RWPE1 (cell line): ENCODE results near the gene DNAJC27.

Source experiments
- CTCF ChIA-PET: fragments of 350-600 bp; sonication (Branson Sonifier 250); formaldehyde crosslinking; extraction: SDS; loops from one replicate; lab custom pipeline; 2021; lab: Yijun Ruan, JAX
- POLR2A ChIA-PET: fragments of 400-600 bp; formaldehyde crosslinking; extraction: SDS; loops from one replicate; lab custom pipeline; 2020; ENCODE audit warnings: antibody characterized with exemption; ENCODE audit not compliant: low non-redundant PET; lab: Yijun Ruan, JAX
- DNase-seq: peaks from one replicate; pipeline ENCODE4 v3.0.0; 2012; ENCODE audit warnings: low spot score
- H3K27ac ChIP-seq: fragments of 450-650 bp; 2 replicates; pipeline ENCODE4 v1.5.1; 2017
- CTCF ChIP-seq: fragments of 450-650 bp; conservative IDR thresholded peaks from 2 replicates; pipeline ENCODE4 v1.5.1; 2017; ENCODE audit warnings: low read depth, mild to moderate bottlenecking

DNAJC27 gene

DNA sequence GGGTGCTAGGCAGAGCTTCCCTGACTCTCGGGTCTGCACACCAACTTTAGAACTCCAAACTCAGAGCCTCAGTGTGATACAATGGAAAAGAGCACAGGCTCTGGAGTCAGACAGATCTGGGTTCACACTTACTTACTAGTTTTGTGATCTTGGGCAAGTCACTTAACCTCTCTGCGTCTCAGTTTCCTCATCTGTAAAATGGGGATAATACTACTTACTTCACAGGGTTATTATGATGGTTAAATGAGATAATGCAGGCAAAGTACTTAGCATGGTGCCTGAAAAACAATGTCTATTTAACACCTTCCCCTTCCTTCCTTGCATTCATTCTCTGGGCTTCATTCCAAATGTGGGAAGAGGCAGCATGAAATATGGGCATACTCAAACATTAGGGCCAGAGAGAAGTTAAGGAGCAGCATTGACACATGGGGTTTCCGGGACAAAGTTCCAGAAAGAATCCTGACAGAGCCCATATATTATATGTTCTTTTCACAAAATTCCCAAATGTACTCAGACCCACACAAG lies 13.3 kb downstream of the DNAJC27 start:
- no peak for DNase-seq
- no peak for TF ChIP-seq CTCF
- no peak overlapping the region for H3K27ac ChIP-seq
- CTCF ChIA-PET, result no interaction called here
- POLR2A ChIA-PET, result no interaction called here

DNA sequence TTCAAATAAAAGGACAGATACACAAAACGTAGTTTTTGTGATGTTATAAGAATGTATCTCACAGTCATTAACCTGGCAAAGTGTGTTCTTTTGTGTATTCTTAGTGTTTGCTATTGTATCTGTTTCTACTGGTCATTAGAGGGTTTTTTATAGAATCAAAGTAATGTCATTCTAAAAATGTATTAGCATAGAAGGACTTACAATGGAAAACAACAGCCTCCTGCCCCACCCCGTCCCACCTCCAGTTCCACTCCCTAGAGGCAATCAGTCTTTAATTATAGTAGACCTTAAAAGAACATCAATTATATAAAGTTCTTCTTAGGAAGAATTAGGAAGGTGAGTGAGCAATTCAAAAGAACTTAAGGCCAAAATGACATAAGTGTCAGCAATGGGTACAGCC lies 13.8 kb downstream of the DNAJC27 start:
- ChIA-PET POLR2A (no interaction called here), CTCF (no interaction called here)
- DNase-seq, result no peak
- no peak for TF ChIP-seq CTCF
- H3K27ac ChIP-seq, result no peak overlapping the region

GRCh38 chr2:24957221-24957620 lies 14.5 kb downstream of the DNAJC27 start:
- CTCF ChIA-PET, result interaction anchor here (0.6 kb wide), 1 partner anchor 227 kb away, joined by 8 read pairs; no protein-coding TSS in a partner anchor
- DNase-seq, result no peak
- H3K27ac ChIP-seq, result no peak overlapping the region
- TF ChIP-seq CTCF, result no peak
- POLR2A ChIA-PET, result no interaction called here

DNA sequence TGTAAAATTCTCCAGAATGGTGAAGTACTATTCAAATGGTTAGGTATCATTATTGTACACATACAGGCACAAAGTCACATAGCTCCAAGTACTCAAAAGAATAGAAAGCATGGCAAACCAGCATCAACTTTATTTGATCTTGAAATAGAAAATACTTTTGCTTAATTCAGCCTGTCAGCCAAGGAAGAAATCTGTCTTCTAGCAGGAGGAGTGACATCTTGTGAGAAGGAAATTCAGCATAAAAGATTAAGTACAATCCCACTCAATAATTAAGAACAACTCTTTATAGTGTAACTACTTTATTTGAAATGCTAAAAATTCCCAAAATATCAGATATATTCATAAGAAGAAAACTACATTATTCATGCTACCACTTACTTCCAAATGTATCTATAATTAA lies 15.8 kb downstream of the DNAJC27 start:
- TF ChIP-seq CTCF, result no peak
- no peak for DNase-seq
- CTCF ChIA-PET, result no interaction called here
- no peak overlapping the region for H3K27ac ChIP-seq
- POLR2A ChIA-PET, result no interaction called here

DNA sequence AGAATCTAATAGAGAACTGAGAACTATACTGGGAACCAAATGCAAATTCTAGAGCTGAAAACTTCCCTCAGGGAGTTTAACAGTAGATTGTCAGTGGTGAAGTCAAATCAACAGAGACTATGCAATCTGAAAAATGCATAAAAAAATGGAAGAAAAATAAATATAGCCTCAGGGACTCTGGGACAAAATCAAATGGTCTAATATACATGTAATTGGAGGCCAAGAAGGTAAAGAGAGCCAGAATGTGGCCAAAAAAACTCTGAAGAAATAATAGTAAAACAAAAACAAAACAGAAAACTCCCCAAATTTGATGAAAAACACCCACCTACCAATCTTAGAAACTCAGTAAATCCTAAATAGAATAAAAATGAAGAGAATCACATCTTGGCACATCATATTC lies 16.5 kb downstream of the DNAJC27 start:
- POLR2A ChIA-PET, result no interaction called here
- CTCF ChIA-PET, result no interaction called here
- no peak for DNase-seq
- H3K27ac ChIP-seq, result no peak overlapping the region
- no peak for TF ChIP-seq CTCF

DNA sequence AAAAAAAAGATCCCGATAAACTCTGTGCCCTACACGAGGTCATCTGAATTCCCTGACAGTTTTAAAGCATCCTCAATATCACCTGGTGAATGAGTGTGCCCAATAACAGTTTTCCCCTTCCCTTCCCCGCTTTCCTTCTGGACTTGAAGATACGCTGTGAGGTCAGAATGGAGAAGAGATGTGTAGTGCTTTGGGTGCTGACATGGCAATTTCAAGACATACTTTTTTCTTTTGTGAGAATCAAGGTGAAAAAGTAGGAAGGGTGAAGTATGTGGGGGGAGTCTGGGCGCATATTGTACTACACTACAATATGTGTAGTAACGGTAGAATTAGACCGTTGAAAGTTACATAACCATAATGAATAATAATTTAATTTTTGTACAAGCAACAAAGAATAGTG lies 21.7 kb downstream of the DNAJC27 start:
- ChIA-PET POLR2A (no interaction called here), CTCF (no interaction called here)
- no peak for DNase-seq
- H3K27ac ChIP-seq, result no peak overlapping the region
- TF ChIP-seq CTCF, result no peak
